Epithelial cell of esophagus (primary cell): ENCODE data around the gene LRTM2.

Source experiments
- DNase-seq: peaks from one replicate; pipeline ENCODE4 v3.0.0; 2010; ENCODE audit warnings: low read depth
- H3K4me3 ChIP-seq: 2 replicates; pipeline ENCODE4 v1.5.1; 2011; ENCODE audit warnings: mild to moderate bottlenecking, low read length, control low read depth
- TF ChIP-seq, protein P1 (sequence below): IDR thresholded peaks from 2 replicates; pipeline ENCODE4 v1.5.1; 2011; ENCODE audit warnings: low read depth, mild to moderate bottlenecking, low read length, control low read depth, inconsistent platforms; ENCODE audit not compliant: insufficient read depth; ENCODE audit errors: missing control alignments

Gene LRTM2

DNA sequence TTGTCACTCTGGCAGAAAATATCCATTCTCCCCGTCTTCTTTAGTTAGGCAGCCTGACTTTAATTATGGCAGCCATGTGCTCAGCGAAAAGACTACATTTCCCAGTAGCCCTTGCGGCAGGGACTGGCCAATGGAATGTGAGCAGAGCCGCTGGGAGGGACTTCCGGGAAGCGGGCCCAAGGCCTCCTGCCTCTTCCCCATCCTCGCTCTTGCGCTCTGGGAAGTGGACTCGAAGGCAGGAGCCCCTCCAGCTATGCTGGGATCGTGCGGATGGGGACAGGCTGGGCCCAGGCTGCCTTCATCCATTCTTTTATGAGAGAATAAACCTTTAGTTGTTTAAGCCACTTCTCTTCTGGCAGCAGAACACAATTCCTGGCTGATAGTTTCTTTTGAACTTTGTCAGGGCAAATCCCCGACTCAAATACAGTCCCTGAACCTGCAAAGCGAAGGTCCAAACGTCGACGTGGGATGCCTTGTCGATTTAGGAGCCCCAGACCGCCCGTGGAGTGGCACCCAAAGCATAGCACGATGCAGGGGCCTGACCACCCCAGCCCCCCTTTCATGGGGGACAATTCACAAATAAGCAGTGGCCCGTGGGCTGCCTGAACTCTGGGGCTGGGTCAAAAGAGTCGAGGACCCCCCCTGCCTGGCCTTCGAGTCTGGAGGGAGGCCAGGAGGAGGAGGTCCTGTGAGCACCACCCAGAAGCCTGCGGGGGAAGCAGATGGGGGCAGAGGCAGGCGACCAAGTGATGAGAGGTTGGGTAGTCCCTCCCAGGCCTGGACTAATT is 15.6 kb upstream of the LRTM2 start:
- TF ChIP-seq, protein P1, sequence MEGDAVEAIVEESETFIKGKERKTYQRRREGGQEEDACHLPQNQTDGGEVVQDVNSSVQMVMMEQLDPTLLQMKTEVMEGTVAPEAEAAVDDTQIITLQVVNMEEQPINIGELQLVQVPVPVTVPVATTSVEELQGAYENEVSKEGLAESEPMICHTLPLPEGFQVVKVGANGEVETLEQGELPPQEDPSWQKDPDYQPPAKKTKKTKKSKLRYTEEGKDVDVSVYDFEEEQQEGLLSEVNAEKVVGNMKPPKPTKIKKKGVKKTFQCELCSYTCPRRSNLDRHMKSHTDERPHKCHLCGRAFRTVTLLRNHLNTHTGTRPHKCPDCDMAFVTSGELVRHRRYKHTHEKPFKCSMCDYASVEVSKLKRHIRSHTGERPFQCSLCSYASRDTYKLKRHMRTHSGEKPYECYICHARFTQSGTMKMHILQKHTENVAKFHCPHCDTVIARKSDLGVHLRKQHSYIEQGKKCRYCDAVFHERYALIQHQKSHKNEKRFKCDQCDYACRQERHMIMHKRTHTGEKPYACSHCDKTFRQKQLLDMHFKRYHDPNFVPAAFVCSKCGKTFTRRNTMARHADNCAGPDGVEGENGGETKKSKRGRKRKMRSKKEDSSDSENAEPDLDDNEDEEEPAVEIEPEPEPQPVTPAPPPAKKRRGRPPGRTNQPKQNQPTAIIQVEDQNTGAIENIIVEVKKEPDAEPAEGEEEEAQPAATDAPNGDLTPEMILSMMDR, result no peak
- no peak overlapping the region for H3K4me3 ChIP-seq
- DNase-seq, result peak; percentile 88

DNA sequence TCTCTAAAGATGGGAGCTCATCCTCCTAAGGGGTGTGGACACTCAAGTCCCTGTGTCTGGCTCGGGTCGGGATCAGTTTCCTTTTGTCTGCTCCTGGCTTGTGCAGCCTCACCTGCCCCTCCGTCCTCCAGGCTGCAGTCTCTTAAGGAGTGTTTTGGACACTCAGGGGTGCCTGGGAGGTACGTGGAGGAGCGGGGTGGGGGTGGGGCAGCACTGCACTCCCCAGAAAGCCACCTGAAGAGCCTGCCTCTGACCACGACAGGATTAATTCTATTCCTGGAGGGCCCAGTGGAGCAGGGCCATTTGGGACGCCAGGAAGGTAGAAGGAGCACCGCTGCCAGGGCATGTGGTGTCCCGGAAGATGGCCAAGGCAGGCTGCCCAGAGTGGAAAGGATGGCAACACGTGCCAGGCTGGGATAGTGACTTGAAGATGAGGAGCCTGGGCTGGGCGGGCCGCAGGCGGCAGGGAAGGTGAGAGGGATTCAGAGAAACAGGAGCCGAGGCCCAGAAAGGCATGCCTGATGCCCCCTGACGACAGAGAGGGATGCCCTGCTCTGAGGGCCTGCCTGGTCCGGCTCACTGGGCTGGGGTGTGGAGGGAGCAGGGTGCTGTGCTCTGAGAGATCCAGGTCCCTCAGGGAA is 14.8 kb upstream of the LRTM2 start:
- no peak for DNase-seq
- no peak overlapping the region for H3K4me3 ChIP-seq
- TF ChIP-seq, protein P1, result no peak

- TF ChIP-seq, protein P1, result no peak
- H3K4me3 ChIP-seq, result no peak overlapping the region
- no peak for DNase-seq
Observed at GRCh38 chr12:1806301-1807086, 13.9 kb upstream of the LRTM2 start.

DNA sequence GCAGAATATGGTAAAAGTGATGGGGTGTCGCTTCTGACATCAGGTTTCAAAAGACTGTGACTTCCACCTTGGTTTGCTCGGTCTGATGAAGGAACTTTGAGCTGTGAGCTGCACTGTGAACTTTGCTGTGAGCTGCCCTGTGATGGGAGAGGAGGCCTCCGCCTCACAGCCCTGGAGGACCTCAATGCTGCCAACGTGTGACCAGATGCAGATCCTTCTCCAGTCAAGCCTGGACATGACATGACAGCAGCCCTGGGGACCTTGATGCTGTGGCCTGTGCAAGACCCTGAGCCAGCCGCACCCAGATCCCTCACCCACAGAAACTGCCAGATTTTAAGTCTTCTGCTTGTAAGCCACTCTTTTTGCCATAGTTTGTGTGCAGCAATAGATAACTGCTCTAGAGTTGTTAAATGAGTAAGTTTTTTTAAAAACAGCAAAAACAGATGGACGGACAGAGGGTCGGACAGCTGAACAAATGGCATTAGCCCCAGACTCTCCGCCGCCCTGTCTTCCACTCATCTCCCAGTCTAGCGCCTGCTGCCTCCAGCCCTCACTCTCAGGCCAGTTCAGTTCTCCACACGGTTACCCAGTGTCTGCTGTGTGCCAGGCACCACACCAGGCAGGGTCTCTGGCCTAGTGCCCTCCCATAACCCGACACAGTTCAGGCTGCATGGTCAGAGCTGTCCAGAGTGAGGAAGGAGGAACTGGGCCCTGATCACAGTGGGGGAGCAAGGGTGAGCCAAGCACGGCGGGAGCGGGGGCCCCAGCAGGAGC is 13.1 kb upstream of the LRTM2 start:
- DNase-seq, result no peak
- H3K4me3 ChIP-seq, result no peak overlapping the region
- TF ChIP-seq, protein P1, result no peak

GRCh38 chr12:1808036-1808797 is 12.1 kb upstream of the LRTM2 start:
- TF ChIP-seq, protein P1, result no peak
- DNase-seq, result no peak
- H3K4me3 ChIP-seq, result no peak overlapping the region

GRCh38 chr12:1808798-1809480 is 11.4 kb upstream of the LRTM2 start:
- DNase-seq, result no peak
- TF ChIP-seq, protein P1, result no peak

More at GRCh38 chr12:1808798-1809480, 11.4 kb upstream of the LRTM2 start:
- no peak overlapping the region for H3K4me3 ChIP-seq
